Fibroblast of lung (primary cell): Measurements from ENCODE around the gene TWIST2. TPM values are rescaled to one million over a fixed set of nuclear protein-coding genes. Genes with fewer than 3 reads are reported as not detected.

Source experiments
- DNase-seq, 2 donors: peaks; one replicate each; pipeline versions ENCODE4 v3.0.0 to v3.0.0-alpha.2; 2010; ENCODE audit warnings: low read depth in 2 of 2
- H2AFZ ChIP-seq: 2 replicates; pipeline ENCODE4 v1.5.1; 2012; ENCODE audit warnings: low read length, control low read depth, inconsistent platforms
- H3K27ac ChIP-seq: 2 replicates; pipeline ENCODE4 v1.5.1; 2011; ENCODE audit warnings: low read length, control low read depth; ENCODE audit not compliant: insufficient read depth
- H3K27me3 ChIP-seq: 2 replicates; pipeline ENCODE4 v1.5.1; 2011; ENCODE audit warnings: mild to moderate bottlenecking, low read length; ENCODE audit not compliant: control insufficient read depth, insufficient read depth
- H3K36me3 ChIP-seq: 2 replicates; pipeline ENCODE4 v1.5.1; 2011; ENCODE audit warnings: low read length; ENCODE audit not compliant: control insufficient read depth, insufficient read depth
- H3K4me1 ChIP-seq: 2 replicates; pipeline ENCODE4 v1.5.1; 2011; ENCODE audit warnings: low read length; ENCODE audit not compliant: control insufficient read depth, insufficient read depth; ENCODE audit errors: extremely low read depth
- H3K4me2 ChIP-seq: 2 replicates; pipeline ENCODE4 v1.5.1; 2011; ENCODE audit warnings: low read length, control low read depth; ENCODE audit not compliant: insufficient read depth; ENCODE audit errors: extremely low read depth
- H3K4me3 ChIP-seq, 4 experiments: fragments of 200-600 bp in 1 of 4; sonication (generic) in 1 of 4; replicated peaks in 1 of 4; 2 replicates each; pipeline ENCODE4 v1.5.1; 2011 to 2016; ENCODE audit warnings: low read length in 4 of 4, low read depth in 3 of 4, mild to moderate bottlenecking in 3 of 4, control low read depth in 2 of 4, inconsistent platforms in 1 of 4, mixed read lengths in 1 of 4; ENCODE audit not compliant: insufficient read depth in 1 of 4; ENCODE audit errors: control extremely low read depth in 1 of 4
- H3K79me2 ChIP-seq: 2 replicates; pipeline ENCODE4 v1.5.1; 2012; ENCODE audit warnings: mild to moderate bottlenecking, low read length, inconsistent platforms; ENCODE audit not compliant: control insufficient read depth, insufficient read depth
- H3K9ac ChIP-seq: 2 replicates; pipeline ENCODE4 v1.5.1; 2011; ENCODE audit warnings: mild to moderate bottlenecking, low read length, control low read depth; ENCODE audit not compliant: insufficient read depth
- H3K9me3 ChIP-seq: 2 replicates; pipeline ENCODE4 v1.5.1; 2012; ENCODE audit warnings: low read depth, low read length; ENCODE audit not compliant: control insufficient read depth, insufficient read depth
- H4K20me1 ChIP-seq: 2 replicates; pipeline ENCODE4 v1.5.1; 2011; ENCODE audit warnings: low read length; ENCODE audit not compliant: control insufficient read depth, insufficient read depth; ENCODE audit errors: extremely low read depth
- EZH2 ChIP-seq: IDR thresholded peaks from 2 replicates; pipeline ENCODE4 v1.5.1; 2012; ENCODE audit warnings: low read length, control low read depth, mild to moderate bottlenecking; ENCODE audit errors: missing control alignments
- polyA plus RNA-seq, 2 donors: library from polyadenylated mRNA; depleted of rRNA in 1 of 2; stranded (reverse) in 1 of 2; unstranded in 1 of 2; fragments of >200 nt; gene quantifications; 2 replicates each; pipeline ENCODE4 v1.2.1, GENCODE V29; 2011 to 2012; ENCODE audit warnings: missing spikeins in 1 of 2
- total RNA-seq: library from RNA; depleted of rRNA; stranded (reverse); fragments of >200 nt; gene quantifications from 2 replicates; pipeline ENCODE4 v1.2.1, GENCODE V29; 2014
- TF ChIP-seq, protein P1 (sequence below), 2 donors: IDR thresholded peaks in 1 of 2; conservative IDR thresholded peaks in 1 of 2; 1 replicate in 1 of 2; 2 replicates in 1 of 2; pipeline ENCODE4 v1.5.1; 2011 to 2012; ENCODE audit warnings: low read length in 2 of 2, control low read depth in 1 of 2, inconsistent platforms in 1 of 2, low read depth in 1 of 2, mild to moderate bottlenecking in 1 of 2

TWIST2 gene
- total and polyA plus RNA-seq, 2 donors (not counting 1 experiment from before 2014, with no cell fraction given) = 85.2 to 118 TPM

GRCh38 chr2:238925281-238925680, 77.4 kb downstream of the TWIST2 start:
- Histone ChIP-seq H3K4me3 (no peak overlapping the region), H2AFZ (no peak overlapping the region), H4K20me1 (no peaks in the 10 kb centered on the region), H3K79me2 (no peaks in the 10 kb centered on the region), H3K36me3 (no peaks in the 10 kb centered on the region), H3K4me2 (no peak overlapping the region), H3K27me3 (no peaks in the 10 kb centered on the region), H3K9ac (no peak overlapping the region), H3K27ac (no peak overlapping the region), H3K9me3 (no peaks in the 10 kb centered on the region), H3K4me1 (peaks cover 5% of the 10 kb centered on the region)
- DNase-seq = no peak
- TF ChIP-seq, protein P1, sequence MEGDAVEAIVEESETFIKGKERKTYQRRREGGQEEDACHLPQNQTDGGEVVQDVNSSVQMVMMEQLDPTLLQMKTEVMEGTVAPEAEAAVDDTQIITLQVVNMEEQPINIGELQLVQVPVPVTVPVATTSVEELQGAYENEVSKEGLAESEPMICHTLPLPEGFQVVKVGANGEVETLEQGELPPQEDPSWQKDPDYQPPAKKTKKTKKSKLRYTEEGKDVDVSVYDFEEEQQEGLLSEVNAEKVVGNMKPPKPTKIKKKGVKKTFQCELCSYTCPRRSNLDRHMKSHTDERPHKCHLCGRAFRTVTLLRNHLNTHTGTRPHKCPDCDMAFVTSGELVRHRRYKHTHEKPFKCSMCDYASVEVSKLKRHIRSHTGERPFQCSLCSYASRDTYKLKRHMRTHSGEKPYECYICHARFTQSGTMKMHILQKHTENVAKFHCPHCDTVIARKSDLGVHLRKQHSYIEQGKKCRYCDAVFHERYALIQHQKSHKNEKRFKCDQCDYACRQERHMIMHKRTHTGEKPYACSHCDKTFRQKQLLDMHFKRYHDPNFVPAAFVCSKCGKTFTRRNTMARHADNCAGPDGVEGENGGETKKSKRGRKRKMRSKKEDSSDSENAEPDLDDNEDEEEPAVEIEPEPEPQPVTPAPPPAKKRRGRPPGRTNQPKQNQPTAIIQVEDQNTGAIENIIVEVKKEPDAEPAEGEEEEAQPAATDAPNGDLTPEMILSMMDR (conservative IDR thresholded peaks at IDR 0.05 in 1 of 2, IDR thresholded peaks at IDR 0.05 in 1 of 2; ENCODE audit: low read depth in 1 of 2, low read length in 2 of 2) = no peak
- no peak for TF ChIP-seq EZH2

DNA sequence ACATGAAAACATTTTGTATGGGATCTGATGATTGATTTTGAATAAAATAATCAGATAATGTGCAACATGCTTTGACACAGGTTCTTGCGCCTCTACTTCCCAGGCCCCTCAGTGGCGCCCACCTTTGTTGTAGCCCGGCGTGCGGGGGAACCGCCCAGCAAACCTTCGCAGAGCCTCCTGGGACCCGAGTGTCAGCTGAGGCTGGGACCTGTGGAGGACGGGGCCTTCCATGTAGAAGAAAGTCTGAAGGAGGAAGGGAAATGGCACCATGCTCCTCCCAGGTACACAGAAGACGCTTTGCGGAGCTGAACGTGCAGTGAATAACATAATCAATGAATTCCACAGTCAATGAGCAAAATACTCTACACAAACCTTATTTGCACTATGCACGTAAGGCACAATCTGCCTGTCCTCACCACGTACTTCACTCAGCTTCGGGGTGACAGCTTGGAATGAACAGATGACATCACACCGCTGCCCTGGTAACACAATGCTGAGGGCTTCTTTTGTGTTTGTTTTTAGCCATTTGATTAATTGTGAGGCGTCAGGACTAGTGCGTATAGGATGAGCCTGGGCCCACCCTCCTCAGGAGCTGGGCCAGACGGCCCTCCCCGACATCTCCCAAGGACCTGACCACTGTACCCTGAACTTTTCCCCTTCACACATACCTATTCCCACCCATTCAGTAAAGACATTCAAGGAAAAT, 78.1 kb downstream of the TWIST2 start:
- H3K36me3 ChIP-seq = no peaks in the 10 kb centered on the region
- no peak overlapping the region for H3K9ac ChIP-seq
- peaks cover 5% of the 10 kb centered on the region for H3K4me1 ChIP-seq
- TF ChIP-seq, protein P1 (conservative IDR thresholded peaks at IDR 0.05 in 1 of 2, IDR thresholded peaks at IDR 0.05 in 1 of 2; ENCODE audit: low read depth in 1 of 2, low read length in 2 of 2) = no peak
- no peak for TF ChIP-seq EZH2
- H3K4me2 ChIP-seq = no peak overlapping the region
- no peaks in the 10 kb centered on the region for H3K9me3 ChIP-seq
- H3K4me3 ChIP-seq = no peak overlapping the region
- no peaks in the 10 kb centered on the region for H3K27me3 ChIP-seq
- DNase-seq = no peak
- H3K79me2 ChIP-seq = no peaks in the 10 kb centered on the region
- no peak overlapping the region for H3K27ac ChIP-seq
- H2AFZ ChIP-seq = no peak overlapping the region
- H4K20me1 ChIP-seq = no peaks in the 10 kb centered on the region

GRCh38 chr2:238926761-238927611, 79.1 kb downstream of the TWIST2 start:
- no peak for TF ChIP-seq EZH2
- TF ChIP-seq, protein P1 (conservative IDR thresholded peaks at IDR 0.05 in 1 of 2, IDR thresholded peaks at IDR 0.05 in 1 of 2; ENCODE audit: low read depth in 1 of 2, low read length in 2 of 2) = no peak
- DNase-seq = no peak

More at GRCh38 chr2:238926761-238927611, 79.1 kb downstream of the TWIST2 start:
- no peaks in the 10 kb centered on the region for H4K20me1 ChIP-seq
- no peaks in the 10 kb centered on the region for H3K27me3 ChIP-seq
- H3K27ac ChIP-seq = no peak overlapping the region
- H3K4me2 ChIP-seq = no peak overlapping the region
- H3K9me3 ChIP-seq = no peaks in the 10 kb centered on the region
- no peak overlapping the region for H2AFZ ChIP-seq
- no peak overlapping the region for H3K9ac ChIP-seq
- H3K79me2 ChIP-seq = no peaks in the 10 kb centered on the region
- H3K4me3 ChIP-seq = no peak overlapping the region
- no peaks in the 10 kb centered on the region for H3K36me3 ChIP-seq
- H3K4me1 ChIP-seq = peaks cover 5% of the 10 kb centered on the region
